OCI-LY3 (cell line): ENCODE measurements around the gene FANCM.

Source experiments
- CTCF ChIP-seq: fragments of 200-600, 300-600 bp; sonication (generic); IDR thresholded peaks from 2 replicates; pipeline ENCODE4 v1.5.1; 2014; ENCODE audit warnings: antibody characterized with exemption, low read length, low read depth
- EZH2phosphoT487 ChIP-seq: fragments of 200-600 bp; shearing (Covaris generic); IDR thresholded peaks from 2 replicates; pipeline ENCODE4 v1.6.1; 2018; ENCODE audit warnings: antibody characterized with exemption, mixed run types, low read depth

GRCh38 chr14:45128963-45129629 is 6.6 kb upstream of the FANCM start:
- TF ChIP-seq CTCF = no peak
- no peak for TF ChIP-seq EZH2phosphoT487
